Gastrocnemius medialis (tissue), 4 donors: Measurements from ENCODE around the gene BCR. TPM values are rescaled to one million over a fixed set of nuclear protein-coding genes. Genes with fewer than 3 reads are reported as not detected.

Source experiments
- ATAC-seq, 2 donors: fragments of 150-250 bp; one replicate each; pipeline ENCODE4 v1.9.1; 2016
- DNase-seq, 2 donors: peaks; one replicate each; pipeline ENCODE4 v3.0.0-alpha.2; 2019
- H3K27ac ChIP-seq, 4 donors: fragments of 200-600 bp; sonication (generic); 1 replicate in 1 of 4; 2 replicates in 3 of 4; pipeline ENCODE4 v1.5.1; 2016 to 2018; ENCODE audit warnings: mild to moderate bottlenecking in 2 of 4, moderate library complexity in 1 of 4
- H3K27me3 ChIP-seq, 3 donors: fragments of 200-600 bp; sonication (generic) in 2 of 3; 1 replicate in 1 of 3; 2 replicates in 2 of 3; pipeline versions ENCODE4 v1.5.1 to v1.6.0; 2016 to 2019; ENCODE audit warnings: mild to moderate bottlenecking in 1 of 3, moderate library complexity in 1 of 3
- H3K36me3 ChIP-seq, 2 donors: fragments of 200-600 bp; sonication (generic) in 1 of 2; one replicate each; pipeline ENCODE4 v1.5.1; 2017 to 2018
- H3K4me1 ChIP-seq, 2 donors: fragments of 200-600 bp; sonication (generic) in 1 of 2; one replicate each; pipeline ENCODE4 v1.5.1; 2016 to 2017; ENCODE audit warnings: mild to moderate bottlenecking in 2 of 2
- H3K4me3 ChIP-seq, 4 donors: fragments of 200-600 bp; sonication (generic) in 3 of 4; 1 replicate in 1 of 4; 2 replicates in 3 of 4; pipeline ENCODE4 v1.5.1; 2016 to 2019; ENCODE audit warnings: mild to moderate bottlenecking in 2 of 4
- H3K9me3 ChIP-seq, 3 donors: fragments of 200-600 bp; sonication (generic) in 2 of 3; 1 replicate in 1 of 3; 2 replicates in 2 of 3; pipeline ENCODE4 v1.5.1; 2016 to 2019
- POLR2A ChIP-seq, 2 donors: fragments of 450-650 bp; IDR thresholded peaks; one replicate each; pipeline ENCODE4 v1.6.1; 2017; ENCODE audit warnings: antibody characterized with exemption in 2 of 2, mild to moderate bottlenecking in 2 of 2, moderate library complexity in 2 of 2
- in situ Hi-C, 4 donors: fragments of 200-750 bp; cut with MboI; loops; one replicate each; pipeline versions ENCODE4 v1.15.0 to v1.8.0; 2017; ENCODE audit warnings: low sequenced_read_pairs in 4 of 4
- intact Hi-C: fragments of 100-400 bp; cut with DNase I; formaldehyde crosslinking; loops from one replicate; pipeline ENCODE4 v1.15.1; 2023; ENCODE audit warnings: low total_unique reads
- total RNA-seq, 4 donors: library from RNA; depleted of rRNA; stranded (reverse); fragments of >200 nt; gene quantifications; one replicate each; pipeline versions ENCODE4 v1.1.0 to v1.2.3, GENCODE V29; 2016
- TF ChIP-seq, protein P1 (sequence below), 5 experiments: fragments of 450-650 bp in 3 of 5; fragments of 200-600 bp in 2 of 5; sonication (generic) in 2 of 5; IDR thresholded peaks in 4 of 5; conservative IDR thresholded peaks in 1 of 5; 1 replicate in 4 of 5; 2 replicates in 1 of 5; pipeline ENCODE4 v1.5.1; 2016 to 2019; ENCODE audit warnings: antibody characterized with exemption in 5 of 5, mild to moderate bottlenecking in 3 of 5, moderate library complexity in 3 of 5

BCR gene
- total RNA-seq, 4 donors from 2014 or later, result 10.3 to 13.0 (median 12.4) TPM

DNA sequence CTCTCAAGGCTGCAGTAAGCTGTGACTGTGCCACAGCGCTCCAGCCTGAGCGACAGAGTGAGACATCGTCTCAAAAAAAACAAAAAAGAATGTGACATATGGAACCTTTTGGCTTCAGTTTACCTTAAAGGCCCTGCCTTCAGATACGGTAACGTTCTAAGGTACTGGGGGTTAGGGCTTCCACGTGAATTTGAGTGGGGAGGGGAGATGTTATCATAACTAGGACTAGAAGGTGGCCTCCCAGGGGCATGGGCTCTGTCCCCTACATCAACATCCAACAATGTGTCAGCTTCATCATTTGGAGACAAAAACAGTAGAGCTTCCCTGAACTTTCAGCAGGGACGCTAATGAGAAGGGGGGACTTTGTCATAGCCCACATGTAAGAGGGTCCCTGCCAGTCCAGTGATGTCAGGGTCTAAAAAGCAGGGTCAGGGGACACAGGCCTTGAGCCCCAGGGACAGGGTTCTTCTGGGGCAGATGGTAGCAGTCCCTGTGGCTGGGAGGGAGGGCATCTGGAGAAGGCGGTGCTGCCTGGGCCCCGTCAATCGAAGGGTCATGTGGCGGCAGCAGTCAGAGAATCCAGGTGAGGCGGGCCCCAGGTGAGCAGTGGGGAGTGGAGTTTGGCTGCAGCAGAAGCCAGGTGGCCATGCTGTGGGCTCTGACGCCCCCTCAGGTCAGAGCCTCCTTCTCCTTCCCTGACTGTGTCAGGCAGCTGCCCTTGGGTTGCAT, 79.8 kb downstream of the BCR start:
- no peaks in the 10 kb centered on the region for H3K9me3 ChIP-seq
- in situ Hi-C loops (no loop called here), intact Hi-C loops (no loop called here)
- DNase-seq (no peak), ATAC-seq (no peak)
- no peaks in the 10 kb centered on the region for H3K27me3 ChIP-seq
- peaks cover 13 to 18% of the 10 kb centered on the region in 2 donors for H3K4me1 ChIP-seq
- no peak overlapping the region for H3K27ac ChIP-seq
- TF ChIP-seq POLR2A (IDR thresholded peaks at IDR 0.05), result no peak
- TF ChIP-seq, protein P1, sequence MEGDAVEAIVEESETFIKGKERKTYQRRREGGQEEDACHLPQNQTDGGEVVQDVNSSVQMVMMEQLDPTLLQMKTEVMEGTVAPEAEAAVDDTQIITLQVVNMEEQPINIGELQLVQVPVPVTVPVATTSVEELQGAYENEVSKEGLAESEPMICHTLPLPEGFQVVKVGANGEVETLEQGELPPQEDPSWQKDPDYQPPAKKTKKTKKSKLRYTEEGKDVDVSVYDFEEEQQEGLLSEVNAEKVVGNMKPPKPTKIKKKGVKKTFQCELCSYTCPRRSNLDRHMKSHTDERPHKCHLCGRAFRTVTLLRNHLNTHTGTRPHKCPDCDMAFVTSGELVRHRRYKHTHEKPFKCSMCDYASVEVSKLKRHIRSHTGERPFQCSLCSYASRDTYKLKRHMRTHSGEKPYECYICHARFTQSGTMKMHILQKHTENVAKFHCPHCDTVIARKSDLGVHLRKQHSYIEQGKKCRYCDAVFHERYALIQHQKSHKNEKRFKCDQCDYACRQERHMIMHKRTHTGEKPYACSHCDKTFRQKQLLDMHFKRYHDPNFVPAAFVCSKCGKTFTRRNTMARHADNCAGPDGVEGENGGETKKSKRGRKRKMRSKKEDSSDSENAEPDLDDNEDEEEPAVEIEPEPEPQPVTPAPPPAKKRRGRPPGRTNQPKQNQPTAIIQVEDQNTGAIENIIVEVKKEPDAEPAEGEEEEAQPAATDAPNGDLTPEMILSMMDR (IDR thresholded peaks at IDR 0.05 in 4 of 5, conservative IDR thresholded peaks at IDR 0.05 in 1 of 5), result no peak
- no peak overlapping the region for H3K4me3 ChIP-seq
- peaks cover 0 to 3% of the 10 kb centered on the region in 2 donors for H3K36me3 ChIP-seq

DNA sequence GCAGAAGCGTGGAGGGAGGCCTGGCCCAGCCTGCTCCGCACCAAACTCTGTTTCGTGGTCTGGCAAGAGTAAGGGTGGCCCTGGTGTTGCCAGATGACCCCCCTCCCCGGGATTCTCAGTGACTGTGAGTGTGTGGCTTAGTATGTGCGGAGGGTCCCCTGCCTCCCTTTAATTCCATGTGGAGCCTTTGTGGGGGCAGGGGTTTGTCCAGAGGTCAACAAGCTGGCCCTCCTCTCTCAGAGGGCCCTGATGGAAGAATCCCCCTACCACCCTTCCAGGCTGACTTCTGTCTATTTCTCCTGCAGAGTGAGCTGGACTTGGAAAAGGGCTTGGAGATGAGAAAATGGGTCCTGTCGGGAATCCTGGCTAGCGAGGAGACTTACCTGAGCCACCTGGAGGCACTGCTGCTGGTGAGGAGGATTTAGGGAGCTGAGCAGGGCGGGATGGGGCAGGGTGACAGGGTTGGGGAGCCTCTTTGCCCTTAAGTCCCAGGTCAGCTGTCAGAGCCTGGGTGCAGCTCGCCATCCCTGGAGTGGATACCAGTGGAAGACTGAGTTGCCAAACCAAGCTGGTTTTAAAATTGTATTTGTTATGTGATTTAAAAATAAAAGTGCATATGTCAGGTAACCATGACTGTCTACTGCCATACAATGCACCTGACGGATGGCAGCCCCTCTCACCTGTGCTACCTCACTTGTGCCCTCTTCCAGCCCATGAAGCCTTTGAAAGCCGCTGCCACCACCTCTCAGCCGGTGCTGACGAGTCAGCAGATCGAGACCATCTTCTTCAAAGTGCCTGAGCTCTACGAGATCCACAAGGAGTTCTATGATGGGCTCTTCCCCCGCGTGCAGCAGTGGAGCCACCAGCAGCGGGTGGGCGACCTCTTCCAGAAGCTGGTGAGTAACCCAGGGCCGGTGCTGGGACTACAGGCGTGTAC, 80.6 kb downstream of the BCR start:
- intact Hi-C loops (no loop called here), in situ Hi-C loops (no loop called here)
- TF ChIP-seq, protein P1 (IDR thresholded peaks at IDR 0.05 in 4 of 5, conservative IDR thresholded peaks at IDR 0.05 in 1 of 5), result no peak
- no peak for TF ChIP-seq POLR2A (IDR thresholded peaks at IDR 0.05)
- Histone ChIP-seq H3K4me3 (no peak overlapping the region), H3K27ac (no peak overlapping the region), H3K27me3 (no peaks in the 10 kb centered on the region), H3K9me3 (no peaks in the 10 kb centered on the region), H3K36me3 (peaks cover 0 to 3% of the 10 kb centered on the region in 2 donors), H3K4me1 (peaks cover 13 to 18% of the 10 kb centered on the region in 2 donors)
- ATAC-seq (no peak), DNase-seq (no peak)

DNA sequence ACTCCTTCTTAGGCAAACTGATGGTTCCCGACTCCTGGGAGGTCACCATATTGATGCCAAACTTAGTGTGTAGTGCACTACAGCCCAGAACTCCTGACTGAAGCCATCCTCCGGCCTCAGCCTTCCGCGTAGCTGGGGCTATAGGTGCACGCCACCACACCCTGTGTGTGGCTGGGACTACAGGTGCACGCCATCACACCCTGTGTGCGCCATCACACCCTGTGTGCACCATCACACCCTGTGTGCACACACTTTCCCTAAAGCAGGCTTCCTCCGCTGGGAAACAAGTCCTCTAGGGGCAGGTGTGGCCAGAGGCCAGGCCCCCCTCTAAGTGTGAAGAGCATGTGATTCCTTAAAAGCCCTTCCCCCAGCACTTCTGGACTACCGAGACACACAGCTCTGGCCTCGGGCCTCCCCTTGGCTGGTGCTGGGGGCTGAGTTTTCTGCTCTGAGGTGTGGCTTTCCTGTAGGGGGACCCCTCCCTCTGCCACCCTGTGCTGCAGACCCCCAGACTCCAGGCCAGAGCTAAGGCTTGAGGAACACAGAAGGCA, 81.7 kb downstream of the BCR start:
- H3K27ac ChIP-seq, result no peak overlapping the region
- no peak overlapping the region for H3K4me3 ChIP-seq
- ATAC-seq (no peak), DNase-seq (no peak)
- in situ Hi-C loops, result no loop called here
- intact Hi-C loops, result no loop called here
- no peaks in the 10 kb centered on the region for H3K27me3 ChIP-seq
- TF ChIP-seq, protein P1 (IDR thresholded peaks at IDR 0.05 in 4 of 5, conservative IDR thresholded peaks at IDR 0.05 in 1 of 5), result no peak
- no peak for TF ChIP-seq POLR2A (IDR thresholded peaks at IDR 0.05)
- peaks cover 0 to 3% of the 10 kb centered on the region in 2 donors for H3K36me3 ChIP-seq
- peaks cover 8 to 12% of the 10 kb centered on the region in 2 donors for H3K4me1 ChIP-seq
- no peaks in the 10 kb centered on the region for H3K9me3 ChIP-seq

DNA sequence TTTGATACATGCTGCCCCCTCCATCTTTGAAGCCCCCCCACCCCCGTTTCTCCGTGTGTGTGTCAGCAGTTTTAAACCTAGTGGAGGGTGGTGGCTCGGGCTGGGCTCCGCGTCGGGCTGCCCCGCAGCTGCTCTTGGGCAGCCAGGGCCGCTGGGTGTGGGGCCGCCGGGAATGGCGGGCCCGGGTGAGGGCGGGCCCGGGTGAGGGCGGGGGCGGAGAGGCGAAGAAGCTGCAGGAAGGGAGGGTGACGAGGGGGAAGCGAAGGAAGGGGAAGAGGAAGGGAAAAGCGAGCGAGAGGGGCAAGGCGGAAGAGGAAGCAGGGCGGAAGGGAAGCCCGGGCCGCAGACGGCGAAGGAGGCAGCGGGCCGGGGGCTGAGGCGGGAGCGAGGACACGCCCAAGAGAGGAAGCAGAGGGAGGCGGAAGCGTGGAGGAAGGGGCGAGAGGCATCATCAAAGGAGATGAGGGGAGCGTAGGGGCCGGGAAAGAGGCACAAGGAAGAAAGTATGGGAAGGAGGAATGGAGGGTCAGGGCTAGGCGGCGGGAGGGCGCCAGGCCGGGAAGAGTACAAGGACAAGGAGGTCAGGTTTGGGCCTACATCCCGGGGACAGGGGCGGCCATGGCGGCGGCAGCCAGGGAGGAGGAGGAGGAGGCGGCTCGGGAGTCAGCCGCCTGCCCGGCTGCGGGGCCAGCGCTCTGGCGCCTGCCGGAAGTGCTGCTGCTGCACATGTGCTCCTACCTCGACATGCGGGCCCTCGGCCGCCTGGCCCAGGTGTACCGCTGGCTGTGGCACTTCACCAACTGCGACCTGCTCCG, 82.4 kb downstream of the BCR start:
- H3K27ac ChIP-seq, result no peak overlapping the region
- no peaks in the 10 kb centered on the region for H3K9me3 ChIP-seq
- peaks cover 0 to 5% of the 10 kb centered on the region in 2 donors for H3K4me1 ChIP-seq
- ATAC-seq (no peak), DNase-seq (no peak)
- in situ Hi-C loops (no loop called here), intact Hi-C loops (no loop called here)
- no peaks in the 10 kb centered on the region for H3K27me3 ChIP-seq
- no peak overlapping the region for H3K4me3 ChIP-seq
- TF ChIP-seq, protein P1 (IDR thresholded peaks at IDR 0.05 in 4 of 5, conservative IDR thresholded peaks at IDR 0.05 in 1 of 5), result no peak
- TF ChIP-seq POLR2A (IDR thresholded peaks at IDR 0.05), result no peak
- H3K36me3 ChIP-seq, result peaks cover 0 to 3% of the 10 kb centered on the region in 2 donors
